HG02943 (cell line): ENCODE results near the gene TRIO.

ENCODE experiments used
- ATAC-seq: cut with Tn5 transposase; IDR thresholded peaks from one replicate; pipeline ENCODE4 v1.9.1; 2021; ENCODE audit warnings: mild to moderate bottlenecking, low read depth, moderate library complexity; ENCODE audit not compliant: unreplicated experiment

Gene TRIO

GRCh38 chr5:14460844-14461398 is 317.8 kb downstream of the TRIO start:
- ATAC-seq = no peak

GRCh38 chr5:14462681-14463080 is 319.5 kb downstream of the TRIO start:
- no peak for ATAC-seq

GRCh38 chr5:14463629-14464028 is 320.5 kb downstream of the TRIO start:
- no peak for ATAC-seq

GRCh38 chr5:14464096-14464495 is 321.0 kb downstream of the TRIO start:
- ATAC-seq = no peak

- no peak for ATAC-seq
These were observed 321.5 kb downstream of the TRIO start for GRCh38 chr5:14464671-14465070.

- ATAC-seq = no peak
These were observed 322.0 kb downstream of the TRIO start for GRCh38 chr5:14465116-14465515.

GRCh38 chr5:14465776-14466175 is 322.6 kb downstream of the TRIO start:
- ATAC-seq = no peak

- ATAC-seq = no peak
These were observed 324.1 kb downstream of the TRIO start for GRCh38 chr5:14467251-14467650.

- no peak for ATAC-seq
These were observed 324.7 kb downstream of the TRIO start for GRCh38 chr5:14467886-14468285.

- no peak for ATAC-seq
These were observed 326.6 kb downstream of the TRIO start for GRCh38 chr5:14469551-14470377.

- ATAC-seq = no peak
These were observed 328.4 kb downstream of the TRIO start for GRCh38 chr5:14471507-14471906.

- no peak for ATAC-seq
These were observed 329.9 kb downstream of the TRIO start for GRCh38 chr5:14472986-14473567.

- no peak for ATAC-seq
These were observed 331.9 kb downstream of the TRIO start for GRCh38 chr5:14475045-14475444.

GRCh38 chr5:14476786-14477435 is 333.8 kb downstream of the TRIO start:
- no peak for ATAC-seq

GRCh38 chr5:14479143-14479696 is 336.1 kb downstream of the TRIO start:
- ATAC-seq = no peak

GRCh38 chr5:14481349-14481748 is 338.2 kb downstream of the TRIO start:
- no peak for ATAC-seq

GRCh38 chr5:14482085-14482484 is 338.9 kb downstream of the TRIO start:
- no peak for ATAC-seq

- ATAC-seq = no peak
These were observed 340.5 kb downstream of the TRIO start for GRCh38 chr5:14483504-14484157.

GRCh38 chr5:14486486-14486885 is 343.3 kb downstream of the TRIO start:
- ATAC-seq = no peak
